ENCODE data around the gene SNPH. TPM values are rescaled to one million over a fixed set of nuclear protein-coding genes. Genes with fewer than 3 reads are reported as not detected.

SNPH gene
- total RNA-seq, 1 experiment from 2014 or later = 0.43 TPM

- BruUV-seq (replicated peaks) = no TSS peak
- Histone ChIP-seq H3K27me3 (replicated peaks; ENCODE audit: insufficient read depth, low read depth, low read length, poor library complexity) (peaks cover 23% of the 10 kb centered on the region), H3K4me1 (ENCODE audit: insufficient read depth, low read length, poor library complexity, severe bottlenecking) (no peaks in the 10 kb centered on the region), H3K9me3 (ENCODE audit: low read depth, low read length, poor library complexity, severe bottlenecking) (no peaks in the 10 kb centered on the region), H3K27ac (ENCODE audit: low read depth, low read length, poor library complexity, severe bottlenecking) (no peak overlapping the region), H3K36me3 (ENCODE audit: insufficient read depth, low read length, poor library complexity, severe bottlenecking) (no peaks in the 10 kb centered on the region), H3K4me3 (ENCODE audit: low read depth, low read length, poor library complexity, severe bottlenecking) (no peak overlapping the region)
- TF ChIP-seq EZH2 (IDR thresholded peaks at IDR 0.05; ENCODE audit: borderline replicate concordance, low read depth, low read length, poor library complexity, severe bottlenecking) = no peak
- TF ChIP-seq CTCF (conservative IDR thresholded peaks at IDR 0.05; ENCODE audit: low read depth, low read length) = no peak
- CTCF ChIA-PET = no interaction called here
- DNase-seq (ENCODE audit: low spot score) = no peak
- intact Hi-C loops (cut with micrococcal nuclease; ENCODE audit: unreplicated experiment) = no loop called here
- POLR2A ChIA-PET (ENCODE audit: low non-redundant PET) = no interaction called here
Observed at GRCh38 chr20:1254254-1254653, 11.8 kb upstream of the SNPH start.

- no peaks in the 10 kb centered on the region for H3K9me3 ChIP-seq (ENCODE audit: low read depth, low read length, poor library complexity, severe bottlenecking)
- TF ChIP-seq CTCF (conservative IDR thresholded peaks at IDR 0.05; ENCODE audit: low read depth, low read length) (no peak), EZH2 (IDR thresholded peaks at IDR 0.05; ENCODE audit: borderline replicate concordance, low read depth, low read length, poor library complexity, severe bottlenecking) (no peak)
- H3K4me3 ChIP-seq (ENCODE audit: low read depth, low read length, poor library complexity, severe bottlenecking) = no peak overlapping the region
- no TSS peak for BruUV-seq (replicated peaks)
- intact Hi-C loops (cut with micrococcal nuclease; ENCODE audit: unreplicated experiment) = no loop called here
- H3K36me3 ChIP-seq (ENCODE audit: insufficient read depth, low read length, poor library complexity, severe bottlenecking) = no peaks in the 10 kb centered on the region
- DNase-seq (ENCODE audit: low spot score) = no peak
- H3K4me1 ChIP-seq (ENCODE audit: insufficient read depth, low read length, poor library complexity, severe bottlenecking) = no peaks in the 10 kb centered on the region
- no peak overlapping the region for H3K27ac ChIP-seq (ENCODE audit: low read depth, low read length, poor library complexity, severe bottlenecking)
- POLR2A ChIA-PET (ENCODE audit: low non-redundant PET) = no interaction called here
- H3K27me3 ChIP-seq (replicated peaks; ENCODE audit: insufficient read depth, low read depth, low read length, poor library complexity) = peaks cover 30% of the 10 kb centered on the region
- CTCF ChIA-PET = no interaction called here
Observed at GRCh38 chr20:1255675-1256074, 10.4 kb upstream of the SNPH start.

- Histone ChIP-seq H3K9me3 (ENCODE audit: low read depth, low read length, poor library complexity, severe bottlenecking) (peaks cover 9% of the 10 kb centered on the region), H3K27me3 (replicated peaks; ENCODE audit: insufficient read depth, low read depth, low read length, poor library complexity) (peaks cover 18% of the 10 kb centered on the region), H3K36me3 (ENCODE audit: insufficient read depth, low read length, poor library complexity, severe bottlenecking) (no peaks in the 10 kb centered on the region), H3K27ac (ENCODE audit: low read depth, low read length, poor library complexity, severe bottlenecking) (no peak overlapping the region), H3K4me3 (ENCODE audit: low read depth, low read length, poor library complexity, severe bottlenecking) (no peak overlapping the region), H3K4me1 (ENCODE audit: insufficient read depth, low read length, poor library complexity, severe bottlenecking) (peaks cover 3% of the 10 kb centered on the region)
- CTCF ChIA-PET = no interaction called here
- TF ChIP-seq EZH2 (IDR thresholded peaks at IDR 0.05; ENCODE audit: borderline replicate concordance, low read depth, low read length, poor library complexity, severe bottlenecking) = no peak
- no peak for TF ChIP-seq CTCF (conservative IDR thresholded peaks at IDR 0.05; ENCODE audit: low read depth, low read length)
- no peak for DNase-seq (ENCODE audit: low spot score)
- no TSS peak for BruUV-seq (replicated peaks)
- intact Hi-C loops (cut with micrococcal nuclease; ENCODE audit: unreplicated experiment) = no loop called here
- POLR2A ChIA-PET (ENCODE audit: low non-redundant PET) = no interaction called here
Observed at GRCh38 chr20:1263853-1264252, 2.2 kb upstream of the SNPH start.

Measured in A673 (cell line).